ENCODE data around the gene PGC.

PGC gene

GRCh38 chr6:41718828-41719227, 28.4 kb downstream of the PGC start:
- in situ Hi-C loops (cut with HindIII; ENCODE audit: low sequenced_read_pairs): loop anchor here (5.0 kb wide), 1 partner anchor 68 kb away; the partner anchor contains the start of gene TOMM6

- in situ Hi-C loops (cut with HindIII; ENCODE audit: low sequenced_read_pairs): loop anchor here (5.0 kb wide), 1 partner anchor 70 kb away; the partner anchor contains the start of gene TOMM6
These were observed 29.8 kb downstream of the PGC start for GRCh38 chr6:41717392-41717736.

DNA sequence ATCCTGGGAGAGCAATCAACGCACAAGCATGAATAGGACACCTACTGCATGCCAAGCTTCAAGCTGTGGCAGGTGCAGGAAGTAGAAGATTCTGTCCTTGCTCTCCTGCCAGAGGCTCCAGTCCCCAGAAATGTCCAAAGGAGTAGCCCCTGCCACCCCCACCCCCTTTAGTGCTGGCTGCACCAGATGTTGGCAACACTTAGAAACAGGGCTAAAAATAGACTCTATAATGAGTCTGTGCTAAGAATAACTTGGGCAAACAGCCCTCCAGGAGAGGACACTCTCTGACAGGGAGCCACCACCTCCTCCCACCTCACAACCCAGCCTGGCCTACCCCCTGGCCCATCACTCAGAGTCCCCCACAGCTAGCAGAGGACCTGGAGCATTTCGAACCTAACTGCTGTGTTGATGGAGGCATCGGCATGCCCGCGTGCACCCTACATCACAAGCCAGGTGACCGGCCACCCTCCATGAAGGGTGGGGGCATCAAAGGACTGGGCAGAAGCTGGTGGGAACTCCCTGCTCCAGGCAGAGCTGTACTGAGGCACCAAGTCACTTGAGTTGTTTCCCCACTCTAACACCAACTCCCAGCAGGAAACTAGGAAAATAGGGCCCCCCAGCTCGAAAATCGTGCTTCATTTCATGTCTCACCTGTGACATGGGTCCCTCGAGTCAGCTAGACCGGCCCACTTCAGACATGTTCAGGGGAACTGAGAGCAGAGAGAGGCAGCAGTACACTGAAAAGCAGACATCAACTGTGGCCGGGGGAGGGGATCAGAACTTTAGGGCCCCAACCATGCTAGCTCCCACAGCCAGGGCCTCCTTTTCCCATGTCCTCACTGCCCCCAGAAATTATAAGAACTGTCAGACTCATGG, 30.4 kb downstream of the PGC start:
- in situ Hi-C loops (cut with HindIII; ENCODE audit: low sequenced_read_pairs): loop anchor here (5.0 kb wide), 1 partner anchor 71 kb away; the partner anchor contains the start of gene TOMM6

- in situ Hi-C loops (cut with HindIII; ENCODE audit: low sequenced_read_pairs): loop anchor here (5.0 kb wide), 1 partner anchor 71 kb away; the partner anchor contains the start of gene TOMM6
These were observed 31.2 kb downstream of the PGC start for GRCh38 chr6:41715795-41716515.

- in situ Hi-C loops (cut with HindIII; ENCODE audit: low sequenced_read_pairs): loop anchor here (5.0 kb wide), 1 partner anchor 73 kb away; the partner anchor contains the start of gene TOMM6
These were observed 32.5 kb downstream of the PGC start for GRCh38 chr6:41714556-41715273.

GRCh38 chr6:41713650-41714291, 33.4 kb downstream of the PGC start:
- in situ Hi-C loops (cut with HindIII; ENCODE audit: low sequenced_read_pairs): no loop called here

GRCh38 chr6:41713159-41713649, 34.0 kb downstream of the PGC start:
- in situ Hi-C loops (cut with HindIII; ENCODE audit: low sequenced_read_pairs): no loop called here

DNA sequence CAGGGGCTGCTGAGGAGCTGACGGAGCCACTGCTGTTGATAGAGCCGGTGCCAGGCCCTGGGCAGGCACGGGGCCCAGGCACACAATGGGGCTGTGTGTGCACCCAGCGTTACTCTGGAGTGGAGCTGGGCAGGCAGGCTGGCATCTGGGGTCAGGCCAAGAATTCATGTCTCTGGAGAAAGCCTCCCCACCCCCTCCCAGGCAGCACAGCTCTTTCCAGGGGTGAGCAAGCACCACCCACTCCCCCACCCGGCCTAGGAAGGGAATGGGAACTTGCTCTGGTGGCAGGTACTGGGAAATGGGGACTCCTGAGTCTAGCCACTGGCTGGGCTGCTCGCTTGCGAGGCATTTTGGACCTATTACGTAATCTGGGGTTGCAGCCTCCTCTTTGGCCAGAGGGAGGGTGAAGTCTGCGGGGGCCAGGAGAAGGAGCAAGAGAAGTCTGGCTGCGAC, 34.5 kb downstream of the PGC start:
- in situ Hi-C loops (cut with HindIII; ENCODE audit: low sequenced_read_pairs): no loop called here

GRCh38 chr6:41711323-41712038, 35.7 kb downstream of the PGC start:
- in situ Hi-C loops (cut with HindIII; ENCODE audit: low sequenced_read_pairs): no loop called here

DNA sequence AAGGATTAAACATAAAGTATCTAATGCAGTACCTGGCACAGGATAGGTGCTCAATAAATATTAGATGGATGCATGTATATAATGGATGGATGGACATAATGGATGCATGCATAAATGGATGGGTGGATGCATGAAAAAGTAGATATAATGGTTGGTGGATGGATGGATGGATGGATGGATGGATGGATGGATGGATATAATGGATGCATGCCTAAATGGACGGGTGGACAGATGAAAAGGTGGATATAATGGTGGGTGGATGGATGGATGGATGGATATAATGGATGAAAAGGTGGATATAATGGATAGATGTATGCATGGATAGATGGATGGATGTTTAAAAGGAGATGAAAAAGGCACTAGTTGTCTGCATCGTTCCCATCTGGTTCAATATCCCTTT, 37.8 kb downstream of the PGC start:
- in situ Hi-C loops (cut with HindIII; ENCODE audit: low sequenced_read_pairs): no loop called here

DNA sequence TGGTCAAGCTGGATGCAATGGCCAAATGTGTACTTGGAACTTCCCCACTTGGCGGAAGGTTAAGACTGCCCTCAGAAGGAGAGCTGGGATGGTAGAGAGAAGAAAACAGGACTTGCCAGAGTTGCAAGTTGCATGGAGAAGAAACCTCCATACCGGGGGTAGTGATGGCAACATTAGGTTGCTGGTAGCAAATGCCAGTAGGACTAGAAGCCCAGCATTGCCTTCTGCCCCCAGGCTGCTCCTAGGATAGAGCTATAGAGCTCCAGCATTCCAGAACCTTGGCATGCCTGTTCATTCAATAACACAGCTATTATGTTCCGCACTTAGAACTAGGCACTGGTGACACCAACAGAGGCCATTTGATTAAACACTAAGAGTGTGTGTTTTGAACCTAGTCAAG, 38.3 kb downstream of the PGC start:
- in situ Hi-C loops (cut with HindIII; ENCODE audit: low sequenced_read_pairs): no loop called here

DNA sequence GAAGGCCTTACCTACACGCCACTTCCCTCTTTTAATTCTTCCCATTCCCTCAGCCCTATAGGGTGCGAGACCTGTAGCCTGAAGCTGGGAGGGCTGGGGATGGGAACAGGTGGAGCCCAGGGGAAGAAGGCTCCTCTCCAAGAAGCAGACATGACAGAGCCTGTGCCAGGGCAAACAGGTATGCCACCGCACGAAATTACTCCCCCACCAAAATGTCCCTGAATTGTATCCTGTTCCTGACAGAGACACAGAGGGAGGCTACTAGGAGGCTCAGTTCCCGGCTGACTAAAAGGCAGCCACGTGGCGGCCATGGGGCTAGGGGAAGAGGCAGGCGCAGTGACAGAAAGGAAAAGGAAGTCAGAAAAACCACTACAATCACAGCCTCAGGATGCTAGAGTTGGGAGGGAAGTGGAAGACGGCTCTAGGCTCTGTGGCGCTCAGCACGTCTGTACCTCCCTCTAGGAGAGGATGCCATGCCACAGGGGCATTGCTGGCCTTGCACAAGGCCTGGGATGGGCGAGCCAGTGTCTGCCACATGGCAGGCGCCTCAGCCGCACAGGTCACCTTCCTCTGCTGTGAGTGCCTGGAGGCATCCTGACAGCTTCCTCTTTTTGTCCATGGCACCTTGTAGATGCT, 39.5 kb downstream of the PGC start:
- in situ Hi-C loops (cut with HindIII; ENCODE audit: low sequenced_read_pairs): no loop called here

DNA sequence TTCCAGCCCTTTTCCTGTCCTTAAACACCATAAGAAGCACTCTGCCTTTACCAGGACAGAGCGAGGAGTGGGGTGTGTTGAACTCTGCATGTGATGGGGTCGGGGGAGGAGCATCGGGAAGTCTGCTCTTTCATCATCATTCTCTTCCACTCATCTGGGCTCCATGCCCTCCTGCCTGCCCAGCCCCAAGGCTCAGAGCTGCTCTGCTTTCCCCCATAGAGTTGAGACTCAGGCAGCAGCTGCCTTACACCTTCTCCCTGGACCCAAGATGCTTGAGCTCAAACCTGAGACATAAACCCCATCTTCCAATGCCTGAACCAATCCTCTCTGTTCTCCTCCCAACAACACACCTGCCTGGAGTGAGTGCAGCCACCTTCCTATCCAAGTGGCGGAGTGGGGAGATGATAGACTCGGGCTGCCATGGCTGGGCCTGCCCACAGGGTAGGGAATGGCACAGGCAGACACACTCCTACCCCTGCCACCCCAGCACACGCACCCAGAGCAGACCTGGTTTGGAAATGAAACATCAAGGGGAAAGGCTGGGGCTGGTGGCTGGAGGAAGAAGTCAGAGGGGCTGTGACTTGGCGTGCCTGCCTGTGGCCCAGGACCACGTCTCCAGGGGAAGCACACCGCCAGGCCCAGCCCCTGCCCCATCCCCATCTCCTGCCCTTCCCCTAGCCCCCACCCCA, 40.2 kb downstream of the PGC start:
- in situ Hi-C loops (cut with HindIII; ENCODE audit: low sequenced_read_pairs): no loop called here

GRCh38 chr6:41705996-41706835, 41.0 kb downstream of the PGC start:
- in situ Hi-C loops (cut with HindIII; ENCODE audit: low sequenced_read_pairs): no loop called here

DNA sequence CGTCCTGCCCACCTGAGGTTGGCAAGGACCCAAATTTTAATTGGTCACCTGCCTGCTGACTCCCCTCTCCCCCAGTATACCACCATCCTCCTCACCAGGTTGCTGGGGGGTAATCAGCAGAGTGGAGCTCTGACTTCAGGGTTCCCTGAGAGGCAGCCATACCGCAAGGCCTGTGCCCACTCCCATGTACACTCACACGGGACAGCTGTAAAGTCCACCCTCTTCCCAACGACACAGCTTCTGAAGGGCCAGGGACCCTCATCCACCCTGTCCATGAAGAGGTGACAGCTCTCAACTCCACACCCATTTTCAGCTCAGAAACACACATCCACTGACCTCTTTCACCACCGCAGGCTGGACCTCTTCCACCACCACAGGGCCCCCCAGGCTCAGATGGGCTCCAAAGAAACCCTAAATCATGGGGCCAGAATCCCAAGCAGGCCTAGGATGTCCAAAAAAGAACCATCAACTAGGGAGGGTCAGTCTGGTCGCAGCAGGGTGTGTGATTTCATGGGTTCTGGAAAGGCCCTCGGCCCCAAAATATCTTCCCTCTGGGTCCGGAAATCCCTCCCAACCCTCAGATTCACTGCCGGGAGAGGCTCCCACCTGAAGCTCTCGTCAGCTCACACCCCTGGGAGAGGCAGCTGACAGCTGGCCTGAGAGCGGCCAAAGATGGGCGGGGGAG, 41.7 kb downstream of the PGC start:
- in situ Hi-C loops (cut with HindIII; ENCODE audit: low sequenced_read_pairs): no loop called here

- in situ Hi-C loops (cut with HindIII; ENCODE audit: low sequenced_read_pairs): no loop called here
These were observed 42.4 kb downstream of the PGC start for GRCh38 chr6:41704656-41705310.

GRCh38 chr6:41704028-41704427, 43.2 kb downstream of the PGC start:
- in situ Hi-C loops (cut with HindIII; ENCODE audit: low sequenced_read_pairs): no loop called here
